Neural progenitor cell (in vitro differentiated cells): Measurements from ENCODE around the gene SKAP2. TPM values are rescaled to one million over a fixed set of nuclear protein-coding genes. Genes with fewer than 3 reads are reported as not detected.

Experiments used
- DNase-seq: peaks from one replicate; pipeline ENCODE4 v3.0.0-alpha.2; 2016; ENCODE audit warnings: low spot score
- H2AFZ ChIP-seq: fragments of 200-600 bp; sonication (generic); replicated peaks from 2 replicates; pipeline ENCODE4 v1.6.1; 2016; ENCODE audit warnings: antibody characterized with exemption
- H3F3A ChIP-seq: fragments of 200-600 bp; sonication (generic); 2 replicates; pipeline ENCODE4 v1.6.1; 2016; ENCODE audit warnings: antibody characterized with exemption, low read depth
- H3K27ac ChIP-seq: fragments of 200-600 bp; sonication (generic); 2 replicates; pipeline ENCODE4 v1.5.1; 2016; ENCODE audit warnings: mild to moderate bottlenecking
- H3K27me3 ChIP-seq: fragments of 200-600 bp; sonication (generic); 2 replicates; pipeline ENCODE4 v1.6.1; 2016; ENCODE audit warnings: mild to moderate bottlenecking, moderate library complexity
- H3K36me3 ChIP-seq: fragments of 200-600 bp; sonication (generic); 2 replicates; pipeline ENCODE4 v1.5.1; 2016
- H3K4me1 ChIP-seq: fragments of 200-600 bp; sonication (generic); 2 replicates; pipeline ENCODE4 v1.6.1; 2016; ENCODE audit warnings: mixed run types
- H3K4me2 ChIP-seq: fragments of 200-600 bp; sonication (generic); 2 replicates; pipeline ENCODE4 v1.6.1; 2016
- H3K4me3 ChIP-seq: fragments of 200-600 bp; sonication (generic); 2 replicates; pipeline ENCODE4 v1.5.1; 2016
- H3K79me2 ChIP-seq: fragments of 200-600 bp; sonication (generic); 2 replicates; pipeline ENCODE4 v1.6.1; 2016; ENCODE audit warnings: low read depth
- H3K9ac ChIP-seq: fragments of 200-600 bp; sonication (generic); 2 replicates; pipeline ENCODE4 v1.6.1; 2016
- H3K9me3 ChIP-seq: fragments of 200-600 bp; sonication (generic); 2 replicates; pipeline ENCODE4 v1.5.1; 2016; ENCODE audit warnings: low read depth
- H4K20me1 ChIP-seq: fragments of 200-600 bp; sonication (generic); 2 replicates; pipeline ENCODE4 v1.6.1; 2016; ENCODE audit warnings: low read depth
- H3K27ac Mint-ChIP-seq: 3 replicates; pipeline ENCODE4 v1.8.0; 2021; ENCODE audit warnings: mixed read lengths
- H3K27me3 Mint-ChIP-seq: 2 replicates; pipeline ENCODE4 v1.8.0; 2022; ENCODE audit warnings: low read depth, mild to moderate bottlenecking, inconsistent platforms, moderate library complexity, mixed read lengths; ENCODE audit not compliant: insufficient read depth
- H3K36me3 Mint-ChIP-seq: 3 replicates; pipeline ENCODE4 v1.8.0; 2021; ENCODE audit warnings: mixed read lengths
- H3K4me1 Mint-ChIP-seq: 3 replicates; pipeline ENCODE4 v1.8.0; 2021; ENCODE audit warnings: mixed read lengths
- H3K4me3 Mint-ChIP-seq: 3 replicates; pipeline ENCODE4 v1.8.0; 2021; ENCODE audit warnings: mild to moderate bottlenecking, moderate library complexity, mixed read lengths
- H3K9me3 Mint-ChIP-seq: 3 replicates; pipeline ENCODE4 v1.8.0; 2020; ENCODE audit warnings: mixed read lengths
- EZH2 ChIP-seq: fragments of 200-600 bp; sonication (generic); IDR thresholded peaks from 2 replicates; pipeline ENCODE4 v1.6.1; 2017; ENCODE audit warnings: antibody characterized with exemption, mild to moderate bottlenecking, moderate library complexity
- EZH2phosphoT487 ChIP-seq: fragments of 200-600 bp; sonication (generic); IDR thresholded peaks from 2 replicates; pipeline ENCODE4 v1.6.1; 2017; ENCODE audit warnings: antibody characterized with exemption
- total RNA-seq: library from RNA; depleted of rRNA; stranded (reverse); fragments of >200 nt; gene quantifications from 2 replicates; pipeline ENCODE4 v1.2.3, GENCODE V29; 2015; ENCODE audit warnings: low replicate concordance
- TF ChIP-seq, protein P1 (sequence below): fragments of 200-600 bp; sonication (generic); IDR thresholded peaks from 2 replicates; pipeline ENCODE4 v1.5.1; 2017; ENCODE audit warnings: antibody characterized with exemption, mild to moderate bottlenecking

SKAP2 gene
- total RNA-seq, 1 donor from 2014 or later = 6.3 TPM

DNA sequence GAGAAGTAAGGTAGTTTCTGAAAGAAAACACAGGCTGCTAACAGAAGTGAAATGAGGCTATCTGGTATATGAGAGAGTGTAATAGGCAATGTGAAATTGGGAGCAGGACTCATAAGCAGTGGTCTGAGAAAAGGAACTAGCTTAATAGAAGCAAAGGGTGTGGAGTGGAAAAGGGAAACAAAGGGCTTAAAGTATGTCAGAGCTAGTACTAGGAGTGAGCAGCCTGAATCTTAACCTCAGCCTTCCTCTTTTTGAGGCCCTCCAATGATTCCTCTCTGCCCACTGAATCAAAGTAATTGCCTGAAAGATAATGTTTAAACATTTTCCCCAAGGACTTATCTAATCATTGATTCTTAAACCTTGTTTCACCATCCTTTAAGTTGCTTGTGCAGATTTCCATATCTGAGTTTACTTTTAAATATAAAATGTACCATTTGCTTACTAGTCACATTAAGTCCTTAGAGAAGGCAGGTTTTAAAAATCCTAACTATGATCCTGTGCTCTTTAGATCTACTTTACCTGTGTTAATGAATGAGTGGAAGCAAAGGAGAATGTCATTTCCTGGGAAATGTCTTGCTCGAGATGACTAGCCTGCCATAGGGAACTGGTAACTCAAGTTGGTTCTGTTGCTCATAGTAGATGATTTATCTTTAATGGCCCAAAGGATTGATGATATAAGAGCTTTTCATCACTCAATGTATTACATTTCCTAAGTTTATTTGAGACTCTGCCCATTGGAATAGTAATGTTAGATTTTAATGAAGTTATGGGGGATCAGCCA, 155.0 kb downstream of the SKAP2 start:
- Mint-ChIP-seq H3K4me1 (no peaks in the 10 kb centered on the region), H3K27ac (no peak overlapping the region), H3K4me3 (no peak overlapping the region), H3K36me3 (no peaks in the 10 kb centered on the region), H3K9me3 (no peaks in the 10 kb centered on the region), H3K27me3 (peaks cover 2% of the 10 kb centered on the region)
- Histone ChIP-seq H3K4me3 (no peak overlapping the region), H3K36me3 (no peaks in the 10 kb centered on the region), H3K79me2 (no peaks in the 10 kb centered on the region), H4K20me1 (no peaks in the 10 kb centered on the region), H3K4me1 (no peaks in the 10 kb centered on the region), H3K27me3 (no peaks in the 10 kb centered on the region), H2AFZ (no peak overlapping the region), H3F3A (no peaks in the 10 kb centered on the region), H3K9me3 (no peaks in the 10 kb centered on the region), H3K4me2 (no peak overlapping the region), H3K27ac (no peak overlapping the region), H3K9ac (no peak overlapping the region)
- no peak for DNase-seq
- TF ChIP-seq, protein P1, sequence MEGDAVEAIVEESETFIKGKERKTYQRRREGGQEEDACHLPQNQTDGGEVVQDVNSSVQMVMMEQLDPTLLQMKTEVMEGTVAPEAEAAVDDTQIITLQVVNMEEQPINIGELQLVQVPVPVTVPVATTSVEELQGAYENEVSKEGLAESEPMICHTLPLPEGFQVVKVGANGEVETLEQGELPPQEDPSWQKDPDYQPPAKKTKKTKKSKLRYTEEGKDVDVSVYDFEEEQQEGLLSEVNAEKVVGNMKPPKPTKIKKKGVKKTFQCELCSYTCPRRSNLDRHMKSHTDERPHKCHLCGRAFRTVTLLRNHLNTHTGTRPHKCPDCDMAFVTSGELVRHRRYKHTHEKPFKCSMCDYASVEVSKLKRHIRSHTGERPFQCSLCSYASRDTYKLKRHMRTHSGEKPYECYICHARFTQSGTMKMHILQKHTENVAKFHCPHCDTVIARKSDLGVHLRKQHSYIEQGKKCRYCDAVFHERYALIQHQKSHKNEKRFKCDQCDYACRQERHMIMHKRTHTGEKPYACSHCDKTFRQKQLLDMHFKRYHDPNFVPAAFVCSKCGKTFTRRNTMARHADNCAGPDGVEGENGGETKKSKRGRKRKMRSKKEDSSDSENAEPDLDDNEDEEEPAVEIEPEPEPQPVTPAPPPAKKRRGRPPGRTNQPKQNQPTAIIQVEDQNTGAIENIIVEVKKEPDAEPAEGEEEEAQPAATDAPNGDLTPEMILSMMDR = no peak
- no peak for TF ChIP-seq EZH2phosphoT487
- TF ChIP-seq EZH2 = no peak

DNA sequence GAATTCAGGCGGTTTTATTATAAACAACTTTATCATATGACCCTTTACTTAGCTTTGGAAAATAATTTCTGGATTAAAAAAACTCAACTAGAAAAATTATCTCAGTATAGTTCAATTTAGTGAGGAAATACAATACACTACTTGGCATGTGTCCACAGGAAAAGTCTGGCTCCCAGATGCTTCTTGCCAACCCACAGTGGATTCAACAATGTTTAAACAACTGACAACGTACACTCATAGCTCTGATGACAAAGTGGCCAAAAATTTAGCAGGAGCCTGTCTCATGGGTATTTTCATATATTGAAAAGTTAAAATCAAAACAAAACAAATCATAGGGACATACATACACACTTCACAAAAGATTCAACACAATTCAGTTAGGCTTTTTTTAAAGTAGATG, 158.8 kb downstream of the SKAP2 start:
- no peak overlapping the region for H3K9ac ChIP-seq
- TF ChIP-seq, protein P1 = no peak
- no peak for TF ChIP-seq EZH2phosphoT487
- no peak for TF ChIP-seq EZH2
- no peaks in the 10 kb centered on the region for H4K20me1 ChIP-seq
- DNase-seq = no peak
- no peak overlapping the region for H3K4me3 Mint-ChIP-seq
- no peak overlapping the region for H3K4me3 ChIP-seq
- H3K4me1 Mint-ChIP-seq = no peaks in the 10 kb centered on the region
- H3K36me3 ChIP-seq = no peaks in the 10 kb centered on the region
- H3K9me3 ChIP-seq = no peaks in the 10 kb centered on the region
- no peaks in the 10 kb centered on the region for H3F3A ChIP-seq
- H3K27me3 Mint-ChIP-seq = no peaks in the 10 kb centered on the region
- H3K27ac ChIP-seq = no peak overlapping the region
- H3K27me3 ChIP-seq = no peaks in the 10 kb centered on the region
- H3K9me3 Mint-ChIP-seq = no peaks in the 10 kb centered on the region
- no peaks in the 10 kb centered on the region for H3K36me3 Mint-ChIP-seq
- H2AFZ ChIP-seq = no peak overlapping the region
- no peak overlapping the region for H3K27ac Mint-ChIP-seq
- H3K4me1 ChIP-seq = no peaks in the 10 kb centered on the region
- H3K4me2 ChIP-seq = no peak overlapping the region
- no peaks in the 10 kb centered on the region for H3K79me2 ChIP-seq

DNA sequence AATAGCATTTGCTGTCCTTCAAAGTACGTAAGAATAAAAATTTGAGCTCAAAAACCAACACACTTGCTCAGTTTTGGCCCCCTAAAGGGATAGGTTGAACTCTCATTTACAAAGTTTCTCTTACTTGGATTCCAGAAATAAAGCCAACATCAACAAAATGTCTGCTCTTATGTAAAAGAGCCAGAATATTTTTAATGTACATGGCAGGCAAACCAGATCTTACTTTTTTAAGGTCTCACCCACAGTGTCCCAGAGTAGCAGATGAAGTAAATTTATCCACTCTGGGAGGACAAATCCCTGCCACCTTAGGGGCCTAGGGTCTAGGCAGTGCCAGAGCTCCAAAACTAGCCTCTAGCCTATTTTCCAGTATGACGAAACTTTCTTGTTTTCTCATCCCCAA, 159.6 kb downstream of the SKAP2 start:
- H3K36me3 Mint-ChIP-seq = no peaks in the 10 kb centered on the region
- Histone ChIP-seq H2AFZ (no peak overlapping the region), H3K36me3 (no peaks in the 10 kb centered on the region), H3K9me3 (no peaks in the 10 kb centered on the region), H3K4me1 (no peaks in the 10 kb centered on the region), H3K4me3 (no peak overlapping the region), H3F3A (no peaks in the 10 kb centered on the region), H3K9ac (no peak overlapping the region), H3K27ac (no peak overlapping the region), H4K20me1 (no peaks in the 10 kb centered on the region), H3K4me2 (no peak overlapping the region), H3K79me2 (no peaks in the 10 kb centered on the region), H3K27me3 (no peaks in the 10 kb centered on the region)
- DNase-seq = no peak
- H3K9me3 Mint-ChIP-seq = no peaks in the 10 kb centered on the region
- H3K27me3 Mint-ChIP-seq = no peaks in the 10 kb centered on the region
- no peak overlapping the region for H3K4me3 Mint-ChIP-seq
- H3K4me1 Mint-ChIP-seq = no peaks in the 10 kb centered on the region
- H3K27ac Mint-ChIP-seq = no peak overlapping the region
- no peak for TF ChIP-seq EZH2phosphoT487
- no peak for TF ChIP-seq EZH2
- TF ChIP-seq, protein P1 = no peak
